ENCODE measurements around the gene MARK1.

MARK1 gene

GRCh38 chr1:220696226-220696862 is 168.4 kb downstream of the MARK1 start:
- H3K4me1 ChIP-seq, result no peaks in the 10 kb centered on the region
- no peak for TF ChIP-seq CTCF (IDR thresholded peaks at IDR 0.05; ENCODE audit: low read depth, low read length)
- H3K9me3 ChIP-seq, result no peaks in the 10 kb centered on the region
- H3K27me3 ChIP-seq, result peaks cover 17% of the 10 kb centered on the region
- H3K4me3 ChIP-seq (ENCODE audit: low read depth, low read length), result no peak overlapping the region
- no peaks in the 10 kb centered on the region for H3K36me3 ChIP-seq
- no peak for DNase-seq

GRCh38 chr1:220696863-220697231 is 168.9 kb downstream of the MARK1 start:
- peaks cover 12% of the 10 kb centered on the region for H3K27me3 ChIP-seq
- H3K4me1 ChIP-seq, result no peaks in the 10 kb centered on the region
- DNase-seq, result no peak
- TF ChIP-seq CTCF (IDR thresholded peaks at IDR 0.05; ENCODE audit: low read depth, low read length), result no peak
- H3K9me3 ChIP-seq, result no peaks in the 10 kb centered on the region
- H3K36me3 ChIP-seq, result no peaks in the 10 kb centered on the region
- no peak overlapping the region for H3K4me3 ChIP-seq (ENCODE audit: low read depth, low read length)

GRCh38 chr1:220697326-220697725 is 169.4 kb downstream of the MARK1 start:
- Histone ChIP-seq H3K36me3 (no peaks in the 10 kb centered on the region), H3K27me3 (peaks cover 8% of the 10 kb centered on the region; the same call in 1 of the 2 replicates), H3K9me3 (no peaks in the 10 kb centered on the region), H3K4me1 (no peaks in the 10 kb centered on the region), H3K4me3 (ENCODE audit: low read depth, low read length) (no peak overlapping the region)
- no peak for TF ChIP-seq CTCF (IDR thresholded peaks at IDR 0.05; ENCODE audit: low read depth, low read length)
- no peak for DNase-seq

- no peaks in the 10 kb centered on the region for H3K4me1 ChIP-seq
- no peak for TF ChIP-seq CTCF (IDR thresholded peaks at IDR 0.05; ENCODE audit: low read depth, low read length)
- DNase-seq, result no peak
Measured at GRCh38 chr1:220698607-220699016, 170.7 kb downstream of the MARK1 start.

GRCh38 chr1:220699044-220699443 is 171.1 kb downstream of the MARK1 start:
- no peaks in the 10 kb centered on the region for H3K4me1 ChIP-seq
- H3K36me3 ChIP-seq, result no peaks in the 10 kb centered on the region
- no peak for DNase-seq
- no peaks in the 10 kb centered on the region for H3K27me3 ChIP-seq
- H3K9me3 ChIP-seq, result no peaks in the 10 kb centered on the region
- H3K4me3 ChIP-seq (ENCODE audit: low read depth, low read length), result no peak overlapping the region
- TF ChIP-seq CTCF (IDR thresholded peaks at IDR 0.05; ENCODE audit: low read depth, low read length), result no peak

More at GRCh38 chr1:220698607-220699016, 170.7 kb downstream of the MARK1 start:
- H3K9me3 ChIP-seq, result no peaks in the 10 kb centered on the region
- no peaks in the 10 kb centered on the region for H3K27me3 ChIP-seq
- no peaks in the 10 kb centered on the region for H3K36me3 ChIP-seq
- no peak overlapping the region for H3K4me3 ChIP-seq (ENCODE audit: low read depth, low read length)

GRCh38 chr1:220700556-220701179 is 172.7 kb downstream of the MARK1 start:
- H3K4me1 ChIP-seq, result no peaks in the 10 kb centered on the region
- TF ChIP-seq CTCF (IDR thresholded peaks at IDR 0.05; ENCODE audit: low read depth, low read length), result no peak
- H3K9me3 ChIP-seq, result no peaks in the 10 kb centered on the region
- H3K4me3 ChIP-seq (ENCODE audit: low read depth, low read length), result no peak overlapping the region
- H3K27me3 ChIP-seq, result no peaks in the 10 kb centered on the region
- no peak for DNase-seq
- H3K36me3 ChIP-seq, result no peaks in the 10 kb centered on the region
